IMR-90 (cell line): ENCODE measurements around the gene TIPRL. TPM values are rescaled to one million over a fixed set of nuclear protein-coding genes. Genes with fewer than 3 reads are reported as not detected.

ENCODE experiments used
- ATAC-seq: fragments of 200-7000 bp; cut with Tn5 transposase; 2 replicates; pipeline ENCODE4 v1.9.1; 2020; ENCODE audit warnings: low read depth, mild to moderate bottlenecking, moderate library complexity
- BruUV-seq: library from RNA; stranded (reverse); fragments of 400-500 nt; replicated peaks from 2 replicates; lab custom pipeline; 2021; lab: Mats Ljungman, UMichigan
- CTCF ChIA-PET: fragments of 300-600 bp; formaldehyde crosslinking; extraction: SDS; loops from one replicate; lab custom pipeline; 2021; ENCODE audit warnings: antibody characterized with exemption; lab: Yijun Ruan, JAX
- POLR2A ChIA-PET: fragments of 300-600 bp; sonication (Branson Sonifier 250); formaldehyde crosslinking; loops from one replicate; lab custom pipeline; 2022; ENCODE audit warnings: antibody characterized with exemption; ENCODE audit not compliant: unreplicated experiment; lab: Charles Lee
- DNase-seq: peaks from one replicate; pipeline ENCODE4 v3.0.0; 2013
- H2AFZ ChIP-seq: replicated peaks from 2 replicates; pipeline ENCODE3; 2013; ENCODE audit warnings: low read length, mild to moderate bottlenecking; ENCODE audit not compliant: poor library complexity
- H2AK5ac ChIP-seq: 2 replicates; pipeline ENCODE4 v1.6.1; 2013; ENCODE audit warnings: low read depth, low read length, inconsistent platforms
- H2AK9ac ChIP-seq: replicated peaks from 2 replicates; pipeline ENCODE3; 2013; ENCODE audit warnings: mild to moderate bottlenecking, low read depth, low read length, moderate library complexity; ENCODE audit not compliant: poor library complexity
- H2BK120ac ChIP-seq: 2 replicates; pipeline ENCODE4 v1.6.1; 2013; ENCODE audit warnings: low read depth, low read length, inconsistent platforms
- H2BK15ac ChIP-seq: 3 replicates; pipeline ENCODE4 v1.6.1; 2013; ENCODE audit warnings: low read depth, low read length, inconsistent platforms
- H2BK20ac ChIP-seq: 2 replicates; pipeline ENCODE4 v1.6.1; 2013; ENCODE audit warnings: low read depth, mild to moderate bottlenecking, inconsistent platforms, low read length, moderate library complexity
- H2BK5ac ChIP-seq: 2 replicates; pipeline ENCODE4 v1.6.1; 2013; ENCODE audit warnings: mild to moderate bottlenecking, low read depth, low read length, inconsistent platforms; ENCODE audit not compliant: poor library complexity, severe bottlenecking
- H3K14ac ChIP-seq: replicated peaks from 2 replicates; pipeline ENCODE4 v1.6.1; 2013; ENCODE audit warnings: low read depth, low read length, inconsistent platforms
- H3K18ac ChIP-seq: 2 replicates; pipeline ENCODE4 v1.6.1; 2013; ENCODE audit warnings: low read depth, low read length, control low read depth
- H3K23ac ChIP-seq: 2 replicates; pipeline ENCODE4 v1.6.1; 2013; ENCODE audit warnings: low read depth, low read length, inconsistent platforms
- H3K27ac ChIP-seq: 2 replicates; pipeline ENCODE4 v1.5.1; 2013; ENCODE audit warnings: mild to moderate bottlenecking, control low read depth, low read length; ENCODE audit not compliant: insufficient read depth
- H3K27me3 ChIP-seq: 2 replicates; pipeline ENCODE4 v1.6.1; 2013; ENCODE audit warnings: low read length; ENCODE audit not compliant: control insufficient read depth, insufficient read depth
- H3K36me3 ChIP-seq: 2 replicates; pipeline ENCODE4 v1.6.1; 2013; ENCODE audit warnings: low read length, mixed read lengths; ENCODE audit not compliant: control insufficient read depth, insufficient read depth
- H3K4ac ChIP-seq: 2 replicates; pipeline ENCODE4 v1.6.1; 2013; ENCODE audit warnings: low read depth, low read length, inconsistent platforms
- H3K4me1 ChIP-seq: 2 replicates; pipeline ENCODE4 v1.6.1; 2013; ENCODE audit warnings: low read length, mixed read lengths; ENCODE audit not compliant: control insufficient read depth, insufficient read depth
- H3K4me2 ChIP-seq: 2 replicates; pipeline ENCODE4 v1.6.1; 2013; ENCODE audit warnings: low read depth, mild to moderate bottlenecking, control low read depth, low read length, moderate library complexity
- H3K4me3 ChIP-seq: 2 replicates; pipeline ENCODE4 v1.5.1; 2013; ENCODE audit warnings: low read depth, mild to moderate bottlenecking, control low read depth, low read length, moderate library complexity; ENCODE audit not compliant: insufficient read depth
- H3K56ac ChIP-seq: 2 replicates; pipeline ENCODE4 v1.6.1; 2013; ENCODE audit warnings: low read length, inconsistent platforms; ENCODE audit not compliant: insufficient read depth; ENCODE audit errors: extremely low read depth
- H3K79me1 ChIP-seq, 2 experiments: 2 replicates each; pipeline ENCODE4 v1.6.1; 2013; ENCODE audit warnings: low read length in 2 of 2, inconsistent platforms in 1 of 2, low read depth in 1 of 2
- H3K9ac ChIP-seq: 2 replicates; pipeline ENCODE4 v1.6.1; 2013; ENCODE audit warnings: low read depth, low read length, control low read depth
- H3K9me1 ChIP-seq: 2 replicates; pipeline ENCODE4 v1.6.1; 2013; ENCODE audit warnings: low read length, inconsistent platforms; ENCODE audit not compliant: insufficient read depth
- H3K9me3 ChIP-seq: 2 replicates; pipeline ENCODE4 v1.6.1; 2013; ENCODE audit warnings: low read length; ENCODE audit not compliant: control insufficient read depth, insufficient read depth
- H4K20me1 ChIP-seq: 2 replicates; pipeline ENCODE4 v1.6.1; 2013; ENCODE audit warnings: low read length, inconsistent platforms; ENCODE audit not compliant: insufficient read depth
- H4K5ac ChIP-seq: 2 replicates; pipeline ENCODE4 v1.6.1; 2013; ENCODE audit warnings: mild to moderate bottlenecking, low read depth, low read length, control low read depth
- H4K8ac ChIP-seq, 2 experiments: 2 replicates each; pipeline ENCODE4 v1.6.1; 2013; ENCODE audit warnings: low read depth in 2 of 2, low read length in 2 of 2, control low read depth in 1 of 2, inconsistent platforms in 1 of 2
- H4K91ac ChIP-seq: 2 replicates; pipeline ENCODE4 v1.6.1; 2013; ENCODE audit warnings: low read depth, low read length, inconsistent platforms; ENCODE audit not compliant: insufficient read depth
- CTCF ChIP-seq: conservative IDR thresholded peaks from 2 replicates; pipeline ENCODE4 v1.5.1; 2012; ENCODE audit warnings: mild to moderate bottlenecking, low read depth, low read length, improper control_type of control experiment
- ELK1 ChIP-seq: fragments of 150-350 bp; IDR thresholded peaks from 2 replicates; pipeline ENCODE4 v1.6.1; 2016; ENCODE audit warnings: low read depth, mild to moderate bottlenecking, low read length, moderate library complexity, borderline replicate concordance
- FOS ChIP-seq: fragments of 150-350 bp; IDR thresholded peaks from 2 replicates; pipeline ENCODE4 v1.6.1; 2016; ENCODE audit warnings: low read depth, low read length
- MAFK ChIP-seq: IDR thresholded peaks from 2 replicates; pipeline ENCODE4 v1.6.1; 2012; ENCODE audit warnings: low read depth, low read length, improper control_type of control experiment
- MAZ ChIP-seq: IDR thresholded peaks from 2 replicates; pipeline ENCODE4 v1.6.1; 2012; ENCODE audit warnings: low read depth, mild to moderate bottlenecking, low read length, improper control_type of control experiment, moderate library complexity, borderline replicate concordance
- NFE2L2 ChIP-seq: fragments of 150-350 bp; IDR thresholded peaks from 2 replicates; pipeline ENCODE4 v1.6.1; 2016; ENCODE audit warnings: low read depth, mild to moderate bottlenecking, low read length
- POLR2A ChIP-seq: IDR thresholded peaks from 2 replicates; pipeline ENCODE4 v1.6.1; 2012; ENCODE audit warnings: mild to moderate bottlenecking, low read depth, low read length
- RAD21 ChIP-seq: IDR thresholded peaks from 2 replicates; pipeline ENCODE4 v1.6.1; 2012; ENCODE audit warnings: low read length, improper control_type of control experiment
- RCOR1 ChIP-seq: IDR thresholded peaks from 2 replicates; pipeline ENCODE4 v1.6.1; 2012; ENCODE audit warnings: mild to moderate bottlenecking, low read length, improper control_type of control experiment; ENCODE audit not compliant: insufficient replicate concordance
- RFX5 ChIP-seq: IDR thresholded peaks from 2 replicates; pipeline ENCODE4 v1.8.0; 2012; ENCODE audit warnings: low read depth, mild to moderate bottlenecking, low read length, moderate library complexity
- SMC3 ChIP-seq: fragments of 150-350 bp; IDR thresholded peaks from 2 replicates; pipeline ENCODE4 v1.6.1; 2016; ENCODE audit warnings: low read depth, mild to moderate bottlenecking, antibody characterized with exemption, low read length, moderate library complexity
- USF2 ChIP-seq: fragments of 150-350 bp; IDR thresholded peaks from 2 replicates; pipeline ENCODE4 v1.6.1; 2017; ENCODE audit warnings: mild to moderate bottlenecking, antibody characterized with exemption, low read length, low read depth
- WGBS, 2 experiments: methylation state at CpG; one replicate each; pipeline versions ENCODE4 v1.1.5 to v1.1.7; 2013; ENCODE audit warnings: missing lambda C conversion rate in 2 of 2; ENCODE audit not compliant: insufficient read length in 1 of 2; ENCODE audit errors: extremely low coverage in 2 of 2; 5-methylcytosine and 5-hydroxymethylcytosine counted together
- dilution Hi-C: fragments of 300-500 bp; cut with HindIII; formaldehyde crosslinking; loops from one replicate; pipeline ENCODE4 v1.14.3; 2018; ENCODE audit warnings: low sequenced_read_pairs; ENCODE audit not compliant: unreplicated experiment
- in situ Hi-C: fragments of 300-500 bp; cut with MboI; formaldehyde crosslinking; loops from 3 replicates; pipeline ENCODE4 v1.14.3; 2019; ENCODE audit warnings: low sequenced_read_pairs, inconsistent platforms, mixed read lengths
- intact Hi-C: fragments of 100-400 bp; cut with micrococcal nuclease; formaldehyde crosslinking; loops from 2 replicates; pipeline ENCODE4 v1.10.0; 2022
- polyA plus RNA-seq, 3 experiments: library from polyadenylated mRNA; depleted of rRNA; stranded (reverse); fragments of >200 nt; gene quantifications; 2 replicates each; pipeline ENCODE4 v1.2.3, GENCODE V29; 2012; ENCODE audit warnings: low replicate concordance in 1 of 3
- total RNA-seq: library from RNA; depleted of rRNA; stranded (reverse); fragments of >200 nt; gene quantifications from 2 replicates; pipeline ENCODE4 v1.2.3, GENCODE V29; 2012

The TIPRL gene
- total and polyA plus RNA-seq, 2 of the 4 experiments (the other 2 are of a cell fraction) = 15.4 to 23.8 TPM

GRCh38 chr1:168210312-168210711 lies 31.6 kb downstream of the TIPRL start:
- H4K5ac ChIP-seq = no peak overlapping the region
- H3K36me3 ChIP-seq = no peaks in the 10 kb centered on the region
- 71% methylated on average over 1 of the region's 3 CpGs; no CpG with 5 or more reads in 1 of the 2 experiments for WGBS, 2 experiments
- no peak overlapping the region for H3K18ac ChIP-seq
- H2AFZ ChIP-seq = no peak overlapping the region
- no peak overlapping the region for H2AK5ac ChIP-seq
- intact Hi-C loops = no loop called here
- H3K4me3 ChIP-seq = no peak overlapping the region
- no peak overlapping the region for H2BK15ac ChIP-seq
- dilution Hi-C loops = no loop called here
- no peaks in the 10 kb centered on the region for H3K27me3 ChIP-seq
- H2AK9ac ChIP-seq = no peak overlapping the region
- no TSS peak for BruUV-seq
- DNase-seq = no peak
- no peak overlapping the region for H3K23ac ChIP-seq
- no peak overlapping the region for H4K91ac ChIP-seq
- H3K9ac ChIP-seq = no peak overlapping the region
- no peaks in the 10 kb centered on the region for H4K20me1 ChIP-seq
- no peaks in the 10 kb centered on the region for H3K4me1 ChIP-seq
- POLR2A ChIA-PET = no interaction called here
- H3K27ac ChIP-seq = no peak overlapping the region
- no peak overlapping the region for H3K14ac ChIP-seq
- no peak overlapping the region for H2BK20ac ChIP-seq
- ATAC-seq = no peak
- no peaks in the 10 kb centered on the region for H3K79me1 ChIP-seq
- no peak overlapping the region for H2BK120ac ChIP-seq
- no peak overlapping the region for H3K4me2 ChIP-seq
- H4K8ac ChIP-seq = no peak overlapping the region
- no peak overlapping the region for H2BK5ac ChIP-seq
- H3K9me3 ChIP-seq = peaks cover 3% of the 10 kb centered on the region; the same call in 1 of the 2 replicates
- no peak overlapping the region for H3K56ac ChIP-seq
- in situ Hi-C loops = no loop called here
- no peaks in the 10 kb centered on the region for H3K9me1 ChIP-seq
- H3K4ac ChIP-seq = no peak overlapping the region
- CTCF ChIA-PET = no interaction called here
- no peak for TF ChIP-seq USF2
- no peak for TF ChIP-seq NFE2L2
- no peak for TF ChIP-seq MAFK
- no peak for TF ChIP-seq FOS
- TF ChIP-seq RCOR1 = no peak
- TF ChIP-seq CTCF = no peak
- TF ChIP-seq SMC3 = no peak
- TF ChIP-seq ELK1 = no peak
- TF ChIP-seq RFX5 = no peak
- TF ChIP-seq RAD21 = no peak
- no peak for TF ChIP-seq MAZ
- TF ChIP-seq POLR2A = no peak
